ENCODE measurements around the gene IL24. TPM values are rescaled to one million over a fixed set of nuclear protein-coding genes. Genes with fewer than 3 reads are reported as not detected.
A peak's percentile ranks its signal among the peaks of the same experiment; 100 is the strongest.

The IL24 gene
- total RNA-seq, 1 donor from 2014 or later = not detected

DNA sequence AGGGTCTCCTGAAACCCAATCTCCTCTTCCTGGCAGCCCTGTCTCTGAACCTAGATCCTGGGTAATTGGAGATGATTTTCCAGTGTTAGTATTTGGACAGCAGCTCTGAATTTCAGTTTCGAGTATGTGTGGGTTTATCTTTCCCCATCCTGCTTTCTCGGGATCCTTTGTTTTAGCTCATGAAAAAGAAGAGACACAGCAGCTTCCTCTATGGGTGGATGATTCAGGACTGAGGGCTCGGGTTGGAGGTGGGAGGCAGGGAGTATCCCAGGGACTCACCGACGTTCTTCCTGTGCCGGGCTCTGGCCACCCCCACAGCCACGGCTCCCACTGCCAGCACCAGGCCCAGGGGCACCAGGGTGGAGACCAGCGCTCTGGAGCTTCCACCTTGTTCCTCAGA is 34.9 kb downstream of the IL24 start:
- Mint-ChIP-seq H3K9me3 (ENCODE audit: unreplicated experiment) (peaks cover 2% of the 10 kb centered on the region), H3K4me1 (ENCODE audit: low read depth, unreplicated experiment) (no peaks in the 10 kb centered on the region), H3K4me3 (ENCODE audit: unreplicated experiment) (no peak overlapping the region), H3K27me3 (ENCODE audit: unreplicated experiment) (no peaks in the 10 kb centered on the region), H3K36me3 (ENCODE audit: unreplicated experiment) (no peaks in the 10 kb centered on the region), H3K27ac (ENCODE audit: unreplicated experiment) (no peak overlapping the region)
- DNase-seq = no peak
- TF ChIP-seq, protein P1, sequence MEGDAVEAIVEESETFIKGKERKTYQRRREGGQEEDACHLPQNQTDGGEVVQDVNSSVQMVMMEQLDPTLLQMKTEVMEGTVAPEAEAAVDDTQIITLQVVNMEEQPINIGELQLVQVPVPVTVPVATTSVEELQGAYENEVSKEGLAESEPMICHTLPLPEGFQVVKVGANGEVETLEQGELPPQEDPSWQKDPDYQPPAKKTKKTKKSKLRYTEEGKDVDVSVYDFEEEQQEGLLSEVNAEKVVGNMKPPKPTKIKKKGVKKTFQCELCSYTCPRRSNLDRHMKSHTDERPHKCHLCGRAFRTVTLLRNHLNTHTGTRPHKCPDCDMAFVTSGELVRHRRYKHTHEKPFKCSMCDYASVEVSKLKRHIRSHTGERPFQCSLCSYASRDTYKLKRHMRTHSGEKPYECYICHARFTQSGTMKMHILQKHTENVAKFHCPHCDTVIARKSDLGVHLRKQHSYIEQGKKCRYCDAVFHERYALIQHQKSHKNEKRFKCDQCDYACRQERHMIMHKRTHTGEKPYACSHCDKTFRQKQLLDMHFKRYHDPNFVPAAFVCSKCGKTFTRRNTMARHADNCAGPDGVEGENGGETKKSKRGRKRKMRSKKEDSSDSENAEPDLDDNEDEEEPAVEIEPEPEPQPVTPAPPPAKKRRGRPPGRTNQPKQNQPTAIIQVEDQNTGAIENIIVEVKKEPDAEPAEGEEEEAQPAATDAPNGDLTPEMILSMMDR (IDR thresholded peaks at IDR 0.05; ENCODE audit: partially characterized antibody, unreplicated experiment) = no peak

DNA sequence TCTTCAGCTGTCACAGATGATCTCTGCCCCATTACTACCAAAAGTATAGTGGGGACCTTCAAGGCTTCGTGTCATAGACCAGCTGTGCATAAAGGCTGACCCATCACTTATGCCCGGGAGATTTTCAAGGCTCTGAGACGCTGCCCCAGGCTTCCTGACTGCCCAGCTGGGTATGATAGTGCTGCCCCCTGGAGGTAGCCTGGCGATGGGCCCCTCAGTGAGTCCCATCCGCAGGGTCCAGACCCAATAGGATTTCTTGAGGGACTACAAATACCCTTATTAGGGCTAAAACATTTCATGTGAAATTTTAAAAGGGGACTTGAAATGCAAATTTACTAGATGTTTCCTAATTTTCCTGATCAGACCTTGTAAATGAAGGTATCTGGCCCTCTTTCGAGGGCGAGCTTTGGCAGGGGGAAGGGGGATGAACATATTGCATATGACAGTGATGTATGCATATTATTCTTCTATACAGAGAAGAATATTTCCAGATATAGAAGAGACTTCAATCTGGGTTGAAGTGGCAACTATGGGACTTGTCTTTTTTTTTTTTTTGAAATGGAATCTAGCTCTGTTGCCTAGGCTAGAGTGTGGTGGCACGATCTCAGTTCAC is 36.2 kb downstream of the IL24 start:
- no peak overlapping the region for H3K4me3 Mint-ChIP-seq (ENCODE audit: unreplicated experiment)
- TF ChIP-seq, protein P1 (IDR thresholded peaks at IDR 0.05; ENCODE audit: partially characterized antibody, unreplicated experiment) = peak; percentile 53
- H3K36me3 Mint-ChIP-seq (ENCODE audit: unreplicated experiment) = no peaks in the 10 kb centered on the region
- H3K27ac Mint-ChIP-seq (ENCODE audit: unreplicated experiment) = no peak overlapping the region
- H3K4me1 Mint-ChIP-seq (ENCODE audit: low read depth, unreplicated experiment) = no peaks in the 10 kb centered on the region
- H3K9me3 Mint-ChIP-seq (ENCODE audit: unreplicated experiment) = peaks cover 2% of the 10 kb centered on the region
- DNase-seq = peak; percentile 28
- no peaks in the 10 kb centered on the region for H3K27me3 Mint-ChIP-seq (ENCODE audit: unreplicated experiment)

DNA sequence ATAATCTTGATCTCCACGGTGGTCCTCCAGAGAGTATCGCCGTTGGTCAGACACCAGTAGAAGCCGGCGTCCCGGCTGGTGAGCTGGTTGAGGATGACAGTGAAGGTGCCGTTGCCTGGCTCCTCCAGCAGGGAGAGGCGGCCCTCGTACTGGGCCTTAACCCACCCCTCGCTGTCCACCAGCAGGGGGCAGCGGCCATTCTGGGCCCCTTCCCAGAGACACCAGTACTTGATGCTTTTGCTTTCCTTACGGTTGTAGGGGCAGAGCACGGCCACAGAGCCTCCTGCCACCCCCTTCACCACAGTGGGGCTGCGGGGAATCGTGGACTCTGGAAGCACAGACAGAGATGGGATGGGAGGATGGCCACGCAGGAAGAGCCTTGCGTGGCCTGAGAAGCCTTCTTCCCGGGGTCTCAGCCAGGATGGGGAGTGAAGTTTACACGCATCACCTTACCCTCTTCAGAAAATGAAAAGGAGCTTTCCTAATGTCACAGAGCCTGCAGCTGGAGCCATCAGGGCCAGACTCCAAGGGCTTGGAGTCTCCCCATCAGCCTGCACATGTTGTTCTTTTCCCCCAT is 38.3 kb downstream of the IL24 start:
- Mint-ChIP-seq H3K27me3 (ENCODE audit: unreplicated experiment) (no peaks in the 10 kb centered on the region), H3K4me3 (ENCODE audit: unreplicated experiment) (no peak overlapping the region), H3K27ac (ENCODE audit: unreplicated experiment) (no peak overlapping the region), H3K4me1 (ENCODE audit: low read depth, unreplicated experiment) (no peaks in the 10 kb centered on the region), H3K9me3 (ENCODE audit: unreplicated experiment) (peaks cover 2% of the 10 kb centered on the region), H3K36me3 (ENCODE audit: unreplicated experiment) (no peaks in the 10 kb centered on the region)
- DNase-seq = peak; percentile 58
- TF ChIP-seq, protein P1 (IDR thresholded peaks at IDR 0.05; ENCODE audit: partially characterized antibody, unreplicated experiment) = peak; percentile 47

DNA sequence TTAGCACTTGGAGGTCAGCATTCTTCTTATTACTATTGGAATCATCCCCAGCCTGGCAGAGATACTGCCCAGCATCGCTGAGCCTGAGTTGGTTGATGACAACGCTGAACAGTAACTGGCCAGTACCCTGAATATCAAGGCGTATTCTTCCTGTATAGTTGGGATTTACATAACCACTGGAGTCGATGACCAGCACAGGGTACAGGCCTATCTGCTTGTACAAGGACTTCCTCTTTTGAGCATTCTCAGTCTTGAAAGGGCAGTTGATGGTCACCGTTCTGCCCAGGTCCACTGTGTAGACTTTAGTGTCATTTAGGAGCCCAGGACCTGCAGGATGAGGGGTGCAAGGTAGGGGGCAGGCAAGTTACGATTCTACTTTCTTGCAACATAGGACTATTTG is 40.2 kb downstream of the IL24 start:
- H3K4me1 Mint-ChIP-seq (ENCODE audit: low read depth, unreplicated experiment) = no peaks in the 10 kb centered on the region
- H3K27me3 Mint-ChIP-seq (ENCODE audit: unreplicated experiment) = no peaks in the 10 kb centered on the region
- TF ChIP-seq, protein P1 (IDR thresholded peaks at IDR 0.05; ENCODE audit: partially characterized antibody, unreplicated experiment) = no peak
- H3K36me3 Mint-ChIP-seq (ENCODE audit: unreplicated experiment) = no peaks in the 10 kb centered on the region
- no peak for DNase-seq
- H3K27ac Mint-ChIP-seq (ENCODE audit: unreplicated experiment) = no peak overlapping the region
- peaks cover 2% of the 10 kb centered on the region for H3K9me3 Mint-ChIP-seq (ENCODE audit: unreplicated experiment)
- H3K4me3 Mint-ChIP-seq (ENCODE audit: unreplicated experiment) = no peak overlapping the region

DNA sequence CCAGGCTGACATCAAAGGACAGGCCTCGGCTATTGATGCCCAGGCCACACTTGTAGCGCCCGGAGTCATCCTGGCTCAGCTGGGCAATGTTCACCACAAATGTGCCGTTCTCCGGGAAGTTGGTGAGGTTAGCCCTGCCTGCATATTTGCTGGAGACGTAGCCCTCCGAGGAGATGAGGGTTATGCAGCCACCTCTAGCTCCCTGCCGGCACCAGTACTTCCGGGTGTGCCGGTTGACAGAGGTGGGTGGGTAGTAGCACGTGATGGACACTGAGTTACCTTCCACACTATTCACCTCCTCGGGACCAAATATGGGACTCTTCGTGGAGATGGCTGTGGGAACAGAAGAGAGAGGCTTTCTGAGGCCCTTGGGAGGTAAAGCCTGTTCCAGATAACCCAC is 41.9 kb downstream of the IL24 start:
- Mint-ChIP-seq H3K36me3 (ENCODE audit: unreplicated experiment) (no peaks in the 10 kb centered on the region), H3K27ac (ENCODE audit: unreplicated experiment) (no peak overlapping the region), H3K27me3 (ENCODE audit: unreplicated experiment) (peaks cover 4% of the 10 kb centered on the region), H3K4me3 (ENCODE audit: unreplicated experiment) (no peak overlapping the region), H3K9me3 (ENCODE audit: unreplicated experiment) (peaks cover 2% of the 10 kb centered on the region), H3K4me1 (ENCODE audit: low read depth, unreplicated experiment) (no peaks in the 10 kb centered on the region)
- DNase-seq = no peak
- TF ChIP-seq, protein P1 (IDR thresholded peaks at IDR 0.05; ENCODE audit: partially characterized antibody, unreplicated experiment) = no peak
